ENCODE measurements around the gene GRIA3. TPM values are rescaled to one million over a fixed set of nuclear protein-coding genes. Genes with fewer than 3 reads are reported as not detected.
"Not testable (repeated sequence)": the region's sequence is repeated elsewhere in the genome, so short reads cannot be mapped to it uniquely, and the experiment has no call there.

Gene GRIA3
- total and polyA plus RNA-seq, 10 donors, result 0.10 to 0.61 (median 0.24) TPM; not detected in 2

- Histone ChIP-seq H3K4me1 (no peaks in the 10 kb centered on the region), H3K27ac (no peak overlapping the region), H3K4me3 (no peak overlapping the region), H3K9me3 (no peaks in the 10 kb centered on the region), H3K36me3 (no peaks in the 10 kb centered on the region), H3K27me3 (replicated peaks in 1 of 7) (no peaks in the 10 kb centered on the region)
- 52 to 81% (median 73%) methylated on average over 2 of the region's 2 CpGs for WGBS, 5 donors
- intact Hi-C loops (cut with DNase I; ENCODE audit: low total_unique reads), result no loop called here
- no peak for DNase-seq
- no peak for TF ChIP-seq POLR2A (IDR thresholded peaks at IDR 0.05)
- no peak for TF ChIP-seq POLR2AphosphoS5 (IDR thresholded peaks at IDR 0.05)
- TF ChIP-seq CTCF (IDR thresholded peaks at IDR 0.05 in 8 of 11, conservative IDR thresholded peaks at IDR 0.05 in 3 of 11), result no peak
These were observed 166.1 kb downstream of the GRIA3 start for GRCh38 chrX:123350226-123350625.

GRCh38 chrX:123357941-123358340, 173.9 kb downstream of the GRIA3 start:
- no peak for DNase-seq
- Histone ChIP-seq H3K4me3 (no peak overlapping the region), H3K27ac (no peak overlapping the region), H3K4me1 (no peaks in the 10 kb centered on the region), H3K36me3 (no peaks in the 10 kb centered on the region), H3K9me3 (no peaks in the 10 kb centered on the region), H3K27me3 (replicated peaks in 1 of 7) (peaks cover 0 to 6% (median 0%) of the 10 kb centered on the region in 7 donors)
- no peak for TF ChIP-seq CTCF (IDR thresholded peaks at IDR 0.05 in 8 of 11, conservative IDR thresholded peaks at IDR 0.05 in 3 of 11)
- intact Hi-C loops (cut with DNase I; ENCODE audit: low total_unique reads), result no loop called here

GRCh38 chrX:123358457-123358856, 174.4 kb downstream of the GRIA3 start:
- no peaks in the 10 kb centered on the region for H3K36me3 ChIP-seq
- no peak overlapping the region for H3K27ac ChIP-seq
- H3K9me3 ChIP-seq, result no peaks in the 10 kb centered on the region
- 69 to 84% (median 80%) methylated on average over 4 of the region's 4 CpGs for WGBS, 5 donors
- intact Hi-C loops (cut with DNase I; ENCODE audit: low total_unique reads), result no loop called here
- DNase-seq, result no peak
- peaks cover 0 to 6% (median 0%) of the 10 kb centered on the region in 7 donors for H3K27me3 ChIP-seq (replicated peaks in 1 of 7)
- H3K4me3 ChIP-seq, result no peak overlapping the region
- H3K4me1 ChIP-seq, result no peaks in the 10 kb centered on the region
- TF ChIP-seq CTCF (IDR thresholded peaks at IDR 0.05 in 8 of 11, conservative IDR thresholded peaks at IDR 0.05 in 3 of 11) (no peak), POLR2A (IDR thresholded peaks at IDR 0.05) (no peak), POLR2AphosphoS5 (IDR thresholded peaks at IDR 0.05) (no peak)

- Histone ChIP-seq H3K27me3 (replicated peaks in 1 of 7) (peaks cover 0 to 6% (median 0%) of the 10 kb centered on the region in 7 donors), H3K27ac (no peak overlapping the region), H3K9me3 (no peaks in the 10 kb centered on the region), H3K4me1 (no peaks in the 10 kb centered on the region), H3K36me3 (no peaks in the 10 kb centered on the region), H3K4me3 (no peak overlapping the region)
- TF ChIP-seq POLR2AphosphoS5 (IDR thresholded peaks at IDR 0.05) (no peak), POLR2A (IDR thresholded peaks at IDR 0.05) (no peak), CTCF (IDR thresholded peaks at IDR 0.05 in 8 of 11, conservative IDR thresholded peaks at IDR 0.05 in 3 of 11) (no peak)
- WGBS, 5 donors, result 32 to 82% (median 60%) methylated on average over 1 of the region's 1 CpG
- no peak for DNase-seq
- intact Hi-C loops (cut with DNase I; ENCODE audit: low total_unique reads), result no loop called here
These were observed 177.3 kb downstream of the GRIA3 start for GRCh38 chrX:123361371-123361770.

GRCh38 chrX:123386196-123386595, 202.1 kb downstream of the GRIA3 start:
- H3K4me3 ChIP-seq; H3K27ac ChIP-seq; H3K27me3 ChIP-seq (replicated peaks in 1 of 7); H3K4me1 ChIP-seq; DNase-seq; intact Hi-C loops (cut with DNase I; ENCODE audit: low total_unique reads); H3K36me3 ChIP-seq: not testable (repeated sequence)
- 57 to 85% (median 72%) methylated on average over 2 of the region's 2 CpGs for WGBS, 5 donors
- peaks cover 0 to 34% (median 15%) of the 10 kb centered on the region in 8 donors for H3K9me3 ChIP-seq
